MM.1S (cell line): ENCODE measurements around the gene KIAA1217.

Source experiments
- EZH2phosphoT487 ChIP-seq: fragments of 300-600 bp; sonication (generic); IDR thresholded peaks from 2 replicates; pipeline ENCODE4 v1.6.1; 2018; ENCODE audit warnings: antibody characterized with exemption, low read length
- TF ChIP-seq, protein P1 (sequence below): fragments of 300-600 bp; sonication (generic); IDR thresholded peaks from 2 replicates; pipeline ENCODE4 v1.5.1; 2016; ENCODE audit warnings: antibody characterized with exemption, low read length, mixed read lengths

DNA sequence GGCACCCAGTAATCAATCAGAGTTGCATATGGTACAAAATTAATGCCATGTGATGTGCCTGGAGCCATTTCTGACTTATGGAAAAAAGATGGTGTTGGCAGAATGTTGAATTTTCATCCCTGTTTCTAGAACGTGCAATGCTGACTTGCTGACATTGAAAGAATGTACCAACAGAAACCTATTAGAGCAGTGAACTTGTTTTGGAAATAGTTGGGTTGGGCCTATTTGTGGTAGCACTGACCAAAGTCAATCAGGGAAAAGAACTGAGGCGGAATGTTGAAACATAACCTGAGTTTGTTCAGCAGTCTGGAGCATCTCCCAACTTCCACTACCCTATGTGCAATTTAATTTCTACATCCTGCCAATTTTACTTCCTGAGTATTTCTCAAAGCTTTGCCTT lies 11.7 kb upstream of the KIAA1217 start:
- TF ChIP-seq, protein P1, sequence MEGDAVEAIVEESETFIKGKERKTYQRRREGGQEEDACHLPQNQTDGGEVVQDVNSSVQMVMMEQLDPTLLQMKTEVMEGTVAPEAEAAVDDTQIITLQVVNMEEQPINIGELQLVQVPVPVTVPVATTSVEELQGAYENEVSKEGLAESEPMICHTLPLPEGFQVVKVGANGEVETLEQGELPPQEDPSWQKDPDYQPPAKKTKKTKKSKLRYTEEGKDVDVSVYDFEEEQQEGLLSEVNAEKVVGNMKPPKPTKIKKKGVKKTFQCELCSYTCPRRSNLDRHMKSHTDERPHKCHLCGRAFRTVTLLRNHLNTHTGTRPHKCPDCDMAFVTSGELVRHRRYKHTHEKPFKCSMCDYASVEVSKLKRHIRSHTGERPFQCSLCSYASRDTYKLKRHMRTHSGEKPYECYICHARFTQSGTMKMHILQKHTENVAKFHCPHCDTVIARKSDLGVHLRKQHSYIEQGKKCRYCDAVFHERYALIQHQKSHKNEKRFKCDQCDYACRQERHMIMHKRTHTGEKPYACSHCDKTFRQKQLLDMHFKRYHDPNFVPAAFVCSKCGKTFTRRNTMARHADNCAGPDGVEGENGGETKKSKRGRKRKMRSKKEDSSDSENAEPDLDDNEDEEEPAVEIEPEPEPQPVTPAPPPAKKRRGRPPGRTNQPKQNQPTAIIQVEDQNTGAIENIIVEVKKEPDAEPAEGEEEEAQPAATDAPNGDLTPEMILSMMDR, result no peak
- TF ChIP-seq EZH2phosphoT487, result no peak
